ENCODE data around the gene FGF14. TPM values are rescaled to one million over a fixed set of nuclear protein-coding genes. Genes with fewer than 3 reads are reported as not detected.

FGF14 gene
- total RNA-seq, 5 donors from 2014 or later (not counting 1 experiment from before 2014, with no cell fraction given) = 0.03 TPM; not detected in 3

DNA sequence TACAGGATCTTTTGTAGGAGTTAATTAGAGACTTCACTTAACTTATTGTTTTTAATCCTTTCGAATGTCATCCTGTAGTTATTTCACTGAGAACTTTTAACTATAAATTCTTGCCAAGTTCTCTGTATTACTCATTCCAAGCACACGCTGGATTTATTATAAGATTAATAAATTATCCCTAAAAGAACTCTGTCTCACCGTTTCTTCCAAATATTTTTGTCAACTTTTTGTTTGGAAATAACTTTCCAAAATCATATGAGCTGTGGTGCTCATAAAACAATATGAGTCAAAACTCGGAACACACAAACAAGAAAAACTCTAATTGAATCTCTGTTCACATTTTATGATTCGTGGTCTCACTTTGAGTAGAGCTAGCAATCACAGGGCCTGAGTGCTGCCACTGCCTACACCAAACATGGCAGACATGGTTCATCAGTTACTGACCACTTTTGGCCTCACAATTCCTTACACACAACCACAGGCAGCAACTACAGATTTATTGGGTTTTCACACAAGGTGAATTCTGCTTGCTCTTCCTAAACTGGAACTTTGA, 412.0 kb downstream of the FGF14 start:
- WGBS (ENCODE audit: insufficient coverage) = 65% methylated on average over 2 of the region's 5 CpGs
- no peak overlapping the region for H3K27ac Mint-ChIP-seq
- peaks cover 0 to 11% (median 6%) of the 10 kb centered on the region in 3 donors for H3K9me3 Mint-ChIP-seq
- no peak for ATAC-seq (replicated peaks in 1 of 4)
- Histone ChIP-seq H3K27me3 (replicated peaks in 1 of 2; ENCODE audit: control insufficient read depth in 2 of 2, extremely low read depth in 1 of 2, insufficient read depth in 2 of 2, low read length in 1 of 2) (no peaks in the 10 kb centered on the region), H3K36me3 (ENCODE audit: control insufficient read depth in 2 of 2, extremely low read depth in 1 of 2, insufficient read depth in 1 of 2, low read length in 1 of 2) (no peaks in the 10 kb centered on the region), H3K4me1 (ENCODE audit: control insufficient read depth in 1 of 2, extremely low read depth in 1 of 2, insufficient read depth in 2 of 2, low read length in 2 of 2) (no peaks in the 10 kb centered on the region), H3K27ac (ENCODE audit: low read length) (no peak overlapping the region), H3K4me3 (ENCODE audit: control insufficient read depth in 1 of 2, extremely low read depth in 1 of 2, low read length in 1 of 2) (no peak overlapping the region), H3K9me3 (no peaks in the 10 kb centered on the region)
- CTCF ChIA-PET = no interaction called here
- H3K4me3 Mint-ChIP-seq = no peak overlapping the region
- peaks cover 4% of the 10 kb centered on the region for H3K36me3 Mint-ChIP-seq
- no peaks in the 10 kb centered on the region for H3K4me1 Mint-ChIP-seq
- H3K27me3 Mint-ChIP-seq = peaks cover 3 to 5% of the 10 kb centered on the region in 2 donors
- no peak for DNase-seq
- POLR2A ChIA-PET = no interaction called here

DNA sequence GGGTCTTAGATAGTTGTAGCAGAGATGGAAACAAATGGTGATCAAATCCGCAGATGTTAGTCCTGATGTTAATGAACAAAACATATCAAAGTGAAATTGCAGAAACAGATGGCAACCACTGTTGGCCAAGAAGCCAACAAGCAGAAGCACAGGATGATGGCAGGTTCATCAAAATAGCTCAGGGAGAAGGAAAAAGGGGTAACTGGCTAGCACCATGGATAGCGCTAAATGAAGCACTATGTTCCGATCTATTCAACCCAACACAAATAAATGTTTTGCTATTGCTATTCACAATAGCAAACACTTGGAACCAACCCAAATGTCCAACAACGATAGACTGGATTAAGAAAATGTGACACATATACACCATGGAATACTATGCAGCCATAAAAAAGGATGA, 413.7 kb downstream of the FGF14 start:
- H3K4me1 Mint-ChIP-seq = no peaks in the 10 kb centered on the region
- Histone ChIP-seq H3K27ac (ENCODE audit: low read length) (no peak overlapping the region), H3K4me3 (ENCODE audit: control insufficient read depth in 1 of 2, extremely low read depth in 1 of 2, low read length in 1 of 2) (no peak overlapping the region), H3K9me3 (no peaks in the 10 kb centered on the region), H3K27me3 (replicated peaks in 1 of 2; ENCODE audit: control insufficient read depth in 2 of 2, extremely low read depth in 1 of 2, insufficient read depth in 2 of 2, low read length in 1 of 2) (no peaks in the 10 kb centered on the region), H3K4me1 (ENCODE audit: control insufficient read depth in 1 of 2, extremely low read depth in 1 of 2, insufficient read depth in 2 of 2, low read length in 2 of 2) (no peaks in the 10 kb centered on the region), H3K36me3 (ENCODE audit: control insufficient read depth in 2 of 2, extremely low read depth in 1 of 2, insufficient read depth in 1 of 2, low read length in 1 of 2) (no peaks in the 10 kb centered on the region)
- ATAC-seq (replicated peaks in 1 of 4) (no peak), DNase-seq (no peak)
- ChIA-PET CTCF (no interaction called here), POLR2A (no interaction called here)
- no peak overlapping the region for H3K27ac Mint-ChIP-seq
- peaks cover 3 to 5% of the 10 kb centered on the region in 2 donors for H3K27me3 Mint-ChIP-seq
- WGBS (ENCODE audit: insufficient coverage) = 71% methylated on average over 1 of the region's 4 CpGs
- no peak overlapping the region for H3K4me3 Mint-ChIP-seq
- H3K36me3 Mint-ChIP-seq = peaks cover 4% of the 10 kb centered on the region
- H3K9me3 Mint-ChIP-seq = peaks cover 0 to 11% (median 6%) of the 10 kb centered on the region in 3 donors

DNA sequence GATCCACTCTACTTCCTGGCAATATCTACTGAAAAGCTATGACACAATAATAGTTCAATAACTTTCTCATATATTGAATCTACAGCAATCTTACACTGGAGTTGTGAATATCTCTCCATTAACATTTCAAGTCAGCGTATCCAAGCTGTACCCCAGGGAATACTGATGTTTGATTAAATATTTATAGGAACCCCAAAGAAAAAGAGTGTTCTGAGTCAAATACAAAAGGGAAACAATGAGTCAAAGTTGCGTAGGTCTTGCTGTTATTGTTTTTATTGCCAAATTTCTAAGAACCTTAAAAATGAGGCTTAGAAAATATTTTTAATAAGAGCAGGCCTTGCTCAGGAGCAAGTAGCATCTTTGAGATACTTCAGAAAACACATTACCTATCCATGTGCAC, 415.5 kb downstream of the FGF14 start:
- Mint-ChIP-seq H3K27ac (no peak overlapping the region), H3K27me3 (peaks cover 3 to 4% of the 10 kb centered on the region in 2 donors), H3K4me1 (no peaks in the 10 kb centered on the region), H3K9me3 (peaks cover 0 to 11% (median 6%) of the 10 kb centered on the region in 3 donors), H3K36me3 (peaks cover 4% of the 10 kb centered on the region), H3K4me3 (no peak overlapping the region)
- no peak for DNase-seq
- Histone ChIP-seq H3K27ac (ENCODE audit: low read length) (no peak overlapping the region), H3K36me3 (ENCODE audit: control insufficient read depth in 2 of 2, extremely low read depth in 1 of 2, insufficient read depth in 1 of 2, low read length in 1 of 2) (no peaks in the 10 kb centered on the region), H3K9me3 (no peaks in the 10 kb centered on the region), H3K4me1 (ENCODE audit: control insufficient read depth in 1 of 2, extremely low read depth in 1 of 2, insufficient read depth in 2 of 2, low read length in 2 of 2) (no peaks in the 10 kb centered on the region), H3K27me3 (replicated peaks in 1 of 2; ENCODE audit: control insufficient read depth in 2 of 2, extremely low read depth in 1 of 2, insufficient read depth in 2 of 2, low read length in 1 of 2) (no peaks in the 10 kb centered on the region), H3K4me3 (ENCODE audit: control insufficient read depth in 1 of 2, extremely low read depth in 1 of 2, low read length in 1 of 2) (no peak overlapping the region)
- CTCF ChIA-PET = no interaction called here
- no peak for ATAC-seq (replicated peaks in 1 of 4)
- WGBS (ENCODE audit: insufficient coverage) = no CpG with 5 or more reads among the region's 2 CpGs
- POLR2A ChIA-PET = no interaction called here

DNA sequence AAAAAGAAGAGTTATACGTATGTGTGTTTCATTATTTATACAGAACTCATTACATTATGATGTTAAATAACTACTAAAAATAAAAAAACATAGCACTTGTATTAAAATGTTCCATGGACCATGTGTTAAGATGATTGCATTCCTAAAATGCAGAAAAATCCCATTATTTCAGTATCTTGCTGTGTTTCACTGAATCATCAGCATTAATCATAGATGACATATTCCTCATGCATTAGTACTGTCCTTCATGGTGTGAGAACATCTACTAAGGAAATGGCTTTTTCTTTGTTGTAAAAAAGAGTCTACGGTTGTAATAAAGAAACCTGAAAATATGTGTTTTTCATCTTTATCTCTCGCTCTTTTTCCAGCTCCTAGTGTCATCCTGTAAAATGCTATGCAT, 416.5 kb downstream of the FGF14 start:
- H3K4me3 Mint-ChIP-seq = no peak overlapping the region
- WGBS (ENCODE audit: insufficient coverage) = no CpG with 5 or more reads among the region's 3 CpGs
- no peak overlapping the region for H3K27ac ChIP-seq (ENCODE audit: low read length)
- no peaks in the 10 kb centered on the region for H3K4me1 ChIP-seq (ENCODE audit: control insufficient read depth in 1 of 2, extremely low read depth in 1 of 2, insufficient read depth in 2 of 2, low read length in 2 of 2)
- no peak overlapping the region for H3K4me3 ChIP-seq (ENCODE audit: control insufficient read depth in 1 of 2, extremely low read depth in 1 of 2, low read length in 1 of 2)
- ATAC-seq (replicated peaks in 1 of 4) (no peak), DNase-seq (no peak)
- H3K27ac Mint-ChIP-seq = no peak overlapping the region
- ChIA-PET POLR2A (interaction anchor here in 1 of 2 donors (0.6 kb wide), 1 partner anchor 67 kb away, joined by 3 read pairs; no protein-coding TSS in a partner anchor), CTCF (interaction anchor here in 1 of 2 donors (0.7 kb wide), 1 partner anchor 72 kb away, joined by 4 read pairs; no protein-coding TSS in a partner anchor)
- H3K27me3 Mint-ChIP-seq = peaks cover 3 to 4% of the 10 kb centered on the region in 2 donors
- H3K36me3 Mint-ChIP-seq = peaks cover 4% of the 10 kb centered on the region
- no peaks in the 10 kb centered on the region for H3K9me3 ChIP-seq
- H3K36me3 ChIP-seq (ENCODE audit: control insufficient read depth in 2 of 2, extremely low read depth in 1 of 2, insufficient read depth in 1 of 2, low read length in 1 of 2) = no peaks in the 10 kb centered on the region
- H3K9me3 Mint-ChIP-seq = peaks cover 2 to 11% (median 6%) of the 10 kb centered on the region in 3 donors
- H3K27me3 ChIP-seq (replicated peaks in 1 of 2; ENCODE audit: control insufficient read depth in 2 of 2, extremely low read depth in 1 of 2, insufficient read depth in 2 of 2, low read length in 1 of 2) = no peaks in the 10 kb centered on the region
- no peaks in the 10 kb centered on the region for H3K4me1 Mint-ChIP-seq

DNA sequence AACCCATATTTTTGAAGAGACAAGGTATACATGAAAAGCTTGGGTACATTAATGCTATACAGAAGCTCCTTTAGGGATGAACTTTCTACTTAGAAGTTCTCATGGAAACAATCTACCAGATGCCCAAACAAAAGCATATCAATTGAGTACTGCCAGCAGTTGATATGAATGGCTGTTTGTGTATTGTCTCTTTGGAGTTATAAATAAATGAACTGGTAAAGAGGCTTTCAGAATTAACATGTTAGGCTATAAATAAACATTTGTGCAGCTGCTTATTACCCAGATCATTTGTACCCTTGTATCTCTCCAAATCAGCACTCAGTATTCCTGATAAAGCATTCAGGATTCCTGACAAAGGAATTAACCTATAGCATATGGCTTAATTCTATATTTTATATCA, 418.9 kb downstream of the FGF14 start:
- H3K36me3 Mint-ChIP-seq = peaks cover 2% of the 10 kb centered on the region
- Histone ChIP-seq H3K27me3 (replicated peaks in 1 of 2; ENCODE audit: control insufficient read depth in 2 of 2, extremely low read depth in 1 of 2, insufficient read depth in 2 of 2, low read length in 1 of 2) (no peaks in the 10 kb centered on the region), H3K36me3 (ENCODE audit: control insufficient read depth in 2 of 2, extremely low read depth in 1 of 2, insufficient read depth in 1 of 2, low read length in 1 of 2) (no peaks in the 10 kb centered on the region), H3K4me1 (ENCODE audit: control insufficient read depth in 1 of 2, extremely low read depth in 1 of 2, insufficient read depth in 2 of 2, low read length in 2 of 2) (no peaks in the 10 kb centered on the region), H3K27ac (ENCODE audit: low read length) (no peak overlapping the region), H3K9me3 (no peaks in the 10 kb centered on the region), H3K4me3 (ENCODE audit: control insufficient read depth in 1 of 2, extremely low read depth in 1 of 2, low read length in 1 of 2) (no peak overlapping the region)
- ChIA-PET CTCF (no interaction called here), POLR2A (no interaction called here)
- ATAC-seq (replicated peaks in 1 of 4) = no peak
- peaks cover 1 to 4% of the 10 kb centered on the region in 2 donors for H3K27me3 Mint-ChIP-seq
- peaks cover 2 to 8% (median 2%) of the 10 kb centered on the region in 3 donors for H3K9me3 Mint-ChIP-seq
- H3K4me1 Mint-ChIP-seq = no peaks in the 10 kb centered on the region
- no peak overlapping the region for H3K4me3 Mint-ChIP-seq
- H3K27ac Mint-ChIP-seq = no peak overlapping the region
- DNase-seq = no peak

DNA sequence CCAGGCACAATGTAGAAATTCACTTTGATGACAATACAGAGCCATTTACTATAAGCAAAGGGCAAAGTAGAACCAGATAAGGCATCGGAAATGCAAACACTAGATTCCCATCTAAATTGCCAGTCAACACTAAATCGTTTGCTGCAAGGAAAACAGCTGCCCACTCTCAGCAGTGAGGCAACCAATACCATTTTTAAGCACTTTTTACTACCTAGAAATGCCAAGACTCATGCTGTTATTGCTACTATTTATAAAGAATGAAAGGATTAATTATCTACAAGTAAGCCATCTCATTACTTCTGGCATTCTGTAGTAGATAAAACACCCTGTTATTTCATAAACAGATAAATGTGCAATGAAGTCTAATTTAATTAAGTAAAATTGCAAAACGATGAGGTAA, 422.0 kb downstream of the FGF14 start:
- Histone ChIP-seq H3K4me1 (ENCODE audit: control insufficient read depth in 1 of 2, extremely low read depth in 1 of 2, insufficient read depth in 2 of 2, low read length in 2 of 2) (no peaks in the 10 kb centered on the region), H3K36me3 (ENCODE audit: control insufficient read depth in 2 of 2, extremely low read depth in 1 of 2, insufficient read depth in 1 of 2, low read length in 1 of 2) (no peaks in the 10 kb centered on the region), H3K9me3 (no peaks in the 10 kb centered on the region), H3K4me3 (ENCODE audit: control insufficient read depth in 1 of 2, extremely low read depth in 1 of 2, low read length in 1 of 2) (no peak overlapping the region), H3K27me3 (replicated peaks in 1 of 2; ENCODE audit: control insufficient read depth in 2 of 2, extremely low read depth in 1 of 2, insufficient read depth in 2 of 2, low read length in 1 of 2) (no peaks in the 10 kb centered on the region), H3K27ac (ENCODE audit: low read length) (no peak overlapping the region)
- ATAC-seq (replicated peaks in 1 of 4) = no peak
- Mint-ChIP-seq H3K9me3 (peaks cover 0 to 4% (median 2%) of the 10 kb centered on the region in 3 donors), H3K36me3 (no peaks in the 10 kb centered on the region), H3K27ac (no peak overlapping the region), H3K4me1 (no peaks in the 10 kb centered on the region), H3K27me3 (peaks cover 3 to 14% of the 10 kb centered on the region in 2 donors), H3K4me3 (no peak overlapping the region)
- ChIA-PET POLR2A (no interaction called here), CTCF (no interaction called here)
- no CpG with 5 or more reads among the region's 3 CpGs for WGBS (ENCODE audit: insufficient coverage)
- no peak for DNase-seq
